Nephron progenitor cell (in vitro differentiated cells): ENCODE results near the gene ARSB.
A peak's percentile ranks its signal among the peaks of the same experiment; 100 is the strongest.

Source experiments
- DNase-seq: peaks from one replicate; pipeline ENCODE4 v3.0.0; 2021
- H3K27ac Mint-ChIP-seq: 2 replicates; pipeline ENCODE4 v1.8.0; 2021; ENCODE audit warnings: mild to moderate bottlenecking, moderate library complexity, mixed read lengths
- H3K27me3 Mint-ChIP-seq: 2 replicates; pipeline ENCODE4 v1.8.0; 2021; ENCODE audit warnings: mild to moderate bottlenecking, low read depth, mixed read lengths; ENCODE audit not compliant: poor library complexity
- H3K36me3 Mint-ChIP-seq: 2 replicates; pipeline ENCODE4 v1.8.0; 2021; ENCODE audit warnings: low read depth, mixed read lengths
- H3K4me1 Mint-ChIP-seq: 2 replicates; pipeline ENCODE4 v1.8.0; 2021; ENCODE audit warnings: mixed read lengths
- H3K4me3 Mint-ChIP-seq: 2 replicates; pipeline ENCODE4 v1.8.0; 2021; ENCODE audit warnings: mild to moderate bottlenecking, moderate library complexity, mixed read lengths
- H3K9me3 Mint-ChIP-seq: 2 replicates; pipeline ENCODE4 v1.8.0; 2021; ENCODE audit warnings: mild to moderate bottlenecking, moderate library complexity, mixed read lengths
- CTCF ChIP-seq: fragments of 200-600 bp; sonication (generic); IDR thresholded peaks from 2 replicates; pipeline ENCODE4 v1.5.0; 2021; ENCODE audit warnings: antibody characterized with exemption

ARSB gene

GRCh38 chr5:78908173-78909061, 76.7 kb downstream of the ARSB start:
- Mint-ChIP-seq H3K27me3 (peaks cover 8% of the 10 kb centered on the region), H3K9me3 (no peaks in the 10 kb centered on the region), H3K4me1 (peaks cover 64% of the 10 kb centered on the region), H3K36me3 (peaks cover 5% of the 10 kb centered on the region), H3K4me3 (peak overlapping the region; percentile 78), H3K27ac (peak overlapping the region; percentile 93)
- DNase-seq, result peak; percentile 48
- TF ChIP-seq CTCF, result no peak

- no peak overlapping the region for H3K4me3 Mint-ChIP-seq
- H3K36me3 Mint-ChIP-seq, result peaks cover 5% of the 10 kb centered on the region
- no peak for DNase-seq
- no peak for TF ChIP-seq CTCF
- peaks cover 61% of the 10 kb centered on the region for H3K4me1 Mint-ChIP-seq
- H3K9me3 Mint-ChIP-seq, result no peaks in the 10 kb centered on the region
- H3K27ac Mint-ChIP-seq, result peak overlapping the region; percentile 40
- peaks cover 8% of the 10 kb centered on the region for H3K27me3 Mint-ChIP-seq
Observed at GRCh38 chr5:78907255-78907891, 77.7 kb downstream of the ARSB start.

- Mint-ChIP-seq H3K36me3 (peaks cover 23% of the 10 kb centered on the region), H3K27me3 (peaks cover 7% of the 10 kb centered on the region), H3K27ac (no peak overlapping the region), H3K4me3 (no peak overlapping the region), H3K9me3 (peaks cover 19% of the 10 kb centered on the region), H3K4me1 (peaks cover 45% of the 10 kb centered on the region)
- DNase-seq, result no peak
- no peak for TF ChIP-seq CTCF
Observed at GRCh38 chr5:78905084-78905938, 79.8 kb downstream of the ARSB start.

GRCh38 chr5:78903861-78904260, 81.2 kb downstream of the ARSB start:
- Mint-ChIP-seq H3K27me3 (peaks cover 3% of the 10 kb centered on the region), H3K9me3 (peaks cover 34% of the 10 kb centered on the region), H3K36me3 (peaks cover 38% of the 10 kb centered on the region), H3K27ac (no peak overlapping the region), H3K4me3 (no peak overlapping the region), H3K4me1 (peaks cover 30% of the 10 kb centered on the region)
- no peak for DNase-seq
- TF ChIP-seq CTCF, result no peak

GRCh38 chr5:78903353-78903752, 81.8 kb downstream of the ARSB start:
- TF ChIP-seq CTCF, result no peak
- Mint-ChIP-seq H3K9me3 (peaks cover 39% of the 10 kb centered on the region), H3K27ac (no peak overlapping the region), H3K27me3 (peaks cover 3% of the 10 kb centered on the region), H3K4me1 (peaks cover 25% of the 10 kb centered on the region), H3K36me3 (peaks cover 41% of the 10 kb centered on the region), H3K4me3 (no peak overlapping the region)
- DNase-seq, result no peak
